Lower leg skin (tissue), 3 donors: ENCODE data around the gene ZYG11A.

Experiments used
- CTCF ChIP-seq, 3 donors: fragments of 450-650 bp; IDR thresholded peaks; one replicate each; pipeline ENCODE4 v1.5.1; 2016; ENCODE audit warnings: antibody characterized with exemption in 3 of 3, mild to moderate bottlenecking in 3 of 3, moderate library complexity in 2 of 3
- POLR2A ChIP-seq, 2 donors: fragments of 450-650 bp; IDR thresholded peaks; one replicate each; pipeline ENCODE4 v1.6.1; 2016 to 2017; ENCODE audit warnings: antibody characterized with exemption in 2 of 2, mild to moderate bottlenecking in 1 of 2, moderate library complexity in 1 of 2

GRCh38 chr1:52917581-52917980, 75.0 kb downstream of the ZYG11A start:
- TF ChIP-seq CTCF (IDR thresholded peaks at IDR 0.05) (no peak), POLR2A (IDR thresholded peaks at IDR 0.05) (no peak)
